HepG2 (cell line): ENCODE measurements around the gene PTPRM. TPM values are rescaled to one million over a fixed set of nuclear protein-coding genes. Genes with fewer than 3 reads are reported as not detected.

Source experiments
- ATAC-seq: fragments of 200-7000 bp; cut with Tn5 transposase; 3 replicates; pipeline ENCODE4 v1.9.1; 2020; ENCODE audit warnings: mild to moderate bottlenecking, moderate library complexity
- BruUV-seq: library from RNA; stranded (reverse); fragments of 400-500 nt; replicated peaks from 2 replicates; lab custom pipeline; 2021; lab: Mats Ljungman, UMichigan
- CTCF ChIA-PET: fragments of 300-600 bp; formaldehyde crosslinking; extraction: SDS; loops from one replicate; lab custom pipeline; 2021; ENCODE audit warnings: low total read pairs, inconsistent platforms, low intra/inter-chr PET ratio; lab: Yijun Ruan, JAX
- POLR2A ChIA-PET: fragments of 350-600 bp; sonication (Branson Sonifier 250); formaldehyde crosslinking; loops from one replicate; lab custom pipeline; 2020; ENCODE audit warnings: antibody characterized with exemption, inconsistent platforms; lab: Yijun Ruan, JAX
- DNase-seq: peaks from one replicate; pipeline ENCODE4 v3.0.0-alpha.2; 2015; ENCODE audit warnings: low spot score
- FAIRE-seq: peaks from 3 replicates; lab custom pipeline; 2011; peaks lifted over from hg19 to GRCh38; lab: Jason Lieb, UNC
- H2AFZ ChIP-seq: one replicate; pipeline ENCODE4 v1.6.1; 2011; ENCODE audit warnings: low read length, inconsistent platforms
- H3K27ac ChIP-seq: fragments of 300-600 bp; 3 replicates; pipeline ENCODE4 v1.8.0; 2011; ENCODE audit warnings: mixed run types, mild to moderate bottlenecking, mixed read lengths, low read length, inconsistent platforms; ENCODE audit not compliant: insufficient read depth; ENCODE audit errors: extremely low read length
- H3K27me3 ChIP-seq, 2 experiments: fragments of 200-600 bp in 1 of 2; 2 replicates in 1 of 2; 3 replicates in 1 of 2; pipeline versions ENCODE4 v1.6.0 to v1.8.0; 2011; ENCODE audit warnings: low read length in 2 of 2, mild to moderate bottlenecking in 2 of 2, moderate library complexity in 2 of 2, inconsistent platforms in 1 of 2; ENCODE audit not compliant: insufficient read depth in 2 of 2, control insufficient read depth in 1 of 2
- H3K36me3 ChIP-seq, 2 experiments: fragments of 200-600 bp in 1 of 2; replicated peaks in 1 of 2; 2 replicates in 1 of 2; 3 replicates in 1 of 2; pipeline versions ENCODE4 v1.5.1 to v1.8.0; 2011; ENCODE audit warnings: low read length in 2 of 2, inconsistent platforms in 1 of 2; ENCODE audit not compliant: insufficient read depth in 2 of 2, control insufficient read depth in 1 of 2
- H3K4me1 ChIP-seq: 2 replicates; pipeline ENCODE4 v1.5.1; 2012; ENCODE audit warnings: low read length, inconsistent platforms; ENCODE audit not compliant: insufficient read depth
- H3K4me2 ChIP-seq: 2 replicates; pipeline ENCODE4 v1.6.0; 2011; ENCODE audit warnings: low read depth, low read length, inconsistent platforms
- H3K4me3 ChIP-seq, 3 experiments: fragments of 200-600 bp in 1 of 3; sonication (generic), shearing (Covaris generic) in 1 of 3; replicated peaks in 1 of 3; 2 replicates each; pipeline ENCODE4 v1.5.1; 2011 to 2016; ENCODE audit warnings: low read length in 3 of 3, inconsistent platforms in 2 of 3, low read depth in 2 of 3, mild to moderate bottlenecking in 2 of 3, control low read depth in 1 of 3, mixed read lengths in 1 of 3; ENCODE audit not compliant: insufficient read depth in 1 of 3
- H3K79me2 ChIP-seq: one replicate; pipeline ENCODE4 v1.6.1; 2011; ENCODE audit warnings: low read length, inconsistent platforms; ENCODE audit not compliant: insufficient read depth
- H3K9ac ChIP-seq: 2 replicates; pipeline ENCODE4 v1.6.0; 2011; ENCODE audit warnings: mild to moderate bottlenecking, low read depth, low read length, inconsistent platforms; ENCODE audit not compliant: insufficient read depth
- H3K9me3 ChIP-seq: 2 replicates; pipeline ENCODE4 v1.5.1; 2012; ENCODE audit warnings: mild to moderate bottlenecking, low read length
- H4K20me1 ChIP-seq: 2 replicates; pipeline ENCODE4 v1.6.0; 2011; ENCODE audit warnings: inconsistent platforms, mild to moderate bottlenecking, low read length, moderate library complexity; ENCODE audit not compliant: insufficient read depth
- HBP1 ChIP-seq: IDR thresholded peaks from 2 replicates; pipeline ENCODE4 v1.6.1; 2016; ENCODE audit warnings: low read depth, control low read depth
- HNF4A ChIP-seq: sonication (generic); formaldehyde crosslinking; IDR thresholded peaks from 2 replicates; pipeline ENCODE4 v1.4.0; 2020; ENCODE audit warnings: missing genetic modification reagents
- NONO ChIP-seq, 2 experiments: fragments of 450-650 bp in 1 of 2; sonication (generic) in 1 of 2; formaldehyde crosslinking in 1 of 2; IDR thresholded peaks in 1 of 2; conservative IDR thresholded peaks in 1 of 2; 2 replicates each; pipeline versions ENCODE4 v1.6.1 to v1.8.0; 2017 to 2022; ENCODE audit warnings: mild to moderate bottlenecking in 1 of 2, missing genetic modification reagents in 1 of 2, moderate library complexity in 1 of 2
- PHF21A ChIP-seq: sonication (generic); formaldehyde crosslinking; IDR thresholded peaks from 2 replicates; pipeline ENCODE4 v1.5.0; 2020; ENCODE audit warnings: mild to moderate bottlenecking, missing genetic modification reagents
- TEAD3 ChIP-seq: optimal IDR thresholded peaks from 2 replicates; pipeline ENCODE3; 2016; ENCODE audit warnings: borderline replicate concordance
- ZNF138 ChIP-seq: sonication (generic); formaldehyde crosslinking; IDR thresholded peaks from 2 replicates; pipeline ENCODE4 v1.5.0; 2020; ENCODE audit warnings: mild to moderate bottlenecking, low read depth, missing genetic modification reagents
- ZNF3 ChIP-seq: IDR thresholded peaks from 2 replicates; pipeline ENCODE4 v1.7.0; 2017; ENCODE audit warnings: inconsistent platforms
- ZNF407 ChIP-seq: sonication (generic); formaldehyde crosslinking; IDR thresholded peaks from one replicate; pipeline ENCODE4 v1.5.1; 2020; ENCODE audit warnings: mild to moderate bottlenecking, missing genetic modification reagents; ENCODE audit errors: not compliant biosample characterization
- ZNF776 ChIP-seq: sonication (generic); formaldehyde crosslinking; IDR thresholded peaks from 2 replicates; pipeline ENCODE4 v1.4.0; 2020; ENCODE audit warnings: mild to moderate bottlenecking, missing genetic modification reagents
- ZNF841 ChIP-seq: sonication (generic); formaldehyde crosslinking; IDR thresholded peaks from 2 replicates; pipeline ENCODE4 v1.8.1; 2023; ENCODE audit warnings: missing genetic modification reagents, borderline replicate concordance
- WGBS: methylation state at CpG from one replicate; pipeline ENCODE4 v1.1.6; 2017; ENCODE audit warnings: low lambda C conversion rate; 5-methylcytosine and 5-hydroxymethylcytosine counted together
- in situ Hi-C: cut with HindIII; loops from 2 replicates; pipeline ENCODE4 v1.10.0; 2017; ENCODE audit warnings: low pct_unique_long_range_greater_than_20kb; ENCODE audit not compliant: extremely low pct_ligation_motif_present
- intact Hi-C: fragments of 100-400 bp; cut with micrococcal nuclease; formaldehyde crosslinking; loops from one replicate; pipeline ENCODE4 v1.10.0; 2022; ENCODE audit not compliant: unreplicated experiment
- polyA plus RNA-seq, 8 experiments: library from polyadenylated mRNA; depleted of rRNA in 3 of 8; stranded (reverse) in 7 of 8; unstranded in 1 of 8; fragments of >200 nt; fragmentation: Illumina TruSeq in 4 of 8; extraction: Trizol in 4 of 8; gene quantifications; 2 replicates each; pipeline versions ENCODE4 v1.2.1 to v1.2.3, GENCODE V29; 2011 to 2016; ENCODE audit warnings: low read depth in 4 of 8, missing spikeins in 1 of 8, mixed read lengths in 1 of 8; ENCODE audit not compliant: insufficient read depth in 1 of 8
- total RNA-seq, 5 experiments: library from RNA; depleted of rRNA; stranded (reverse); fragments of >200 nt; fragmentation: Illumina TruSeq; extraction: Trizol; gene quantifications; 2 replicates each; pipeline ENCODE4 v1.2.3, GENCODE V29; 2016; ENCODE audit warnings: low read depth in 1 of 5

PTPRM gene
- total and polyA plus RNA-seq, 2 of the 13 experiments (the other 11 are each of a cell fraction or from before 2014, with no cell fraction given), result 12.6 to 108 TPM

- TF ChIP-seq ZNF407 (CRISPR knock-in tag) (no peak), NONO (IDR thresholded peaks at IDR 0.05) (no peak), NONO (CRISPR knock-in tag; conservative IDR thresholded peaks at IDR 0.05) (no peak)
Observed at GRCh38 chr18:7955175-7955574, 388.1 kb downstream of the PTPRM start (continued).

- in situ Hi-C loops, result no loop called here
- no TSS peak for BruUV-seq
- 97% methylated on average over 3 of the region's 3 CpGs for WGBS
Observed at GRCh38 chr18:7957297-7957696, 390.2 kb downstream of the PTPRM start.

More at GRCh38 chr18:7957297-7957696, 390.2 kb downstream of the PTPRM start:
- H3K9ac ChIP-seq, result no peak overlapping the region
- peaks cover 4 to 8% of the 10 kb centered on the region in 2 experiments; a peak in 3 of 5 replicates for H3K36me3 ChIP-seq
- no peak for FAIRE-seq
- H4K20me1 ChIP-seq, result no peaks in the 10 kb centered on the region
- TF ChIP-seq ZNF138 (CRISPR knock-in tag), result no peak
- no peak for TF ChIP-seq ZNF776 (CRISPR knock-in tag)
- no peak for TF ChIP-seq PHF21A (CRISPR knock-in tag)
- no peak for TF ChIP-seq TEAD3 (CRISPR knock-in tag)
- TF ChIP-seq ZNF841, result no peak
- TF ChIP-seq HNF4A (CRISPR knock-in tag), result no peak
- TF ChIP-seq HBP1, result no peak
- no peak for TF ChIP-seq ZNF3 (CRISPR knock-in tag)
- POLR2A ChIA-PET, result no interaction called here
- H3K9me3 ChIP-seq, result no peaks in the 10 kb centered on the region
- H3K4me2 ChIP-seq, result no peak overlapping the region
- no peak overlapping the region for H3K4me3 ChIP-seq
- H2AFZ ChIP-seq, result no peak overlapping the region
- H3K4me1 ChIP-seq, result no peaks in the 10 kb centered on the region
- no peak overlapping the region for H3K27ac ChIP-seq
- H3K79me2 ChIP-seq, result no peaks in the 10 kb centered on the region
- no peak for DNase-seq
- intact Hi-C loops, result no loop called here
- H3K27me3 ChIP-seq, result no peaks in the 10 kb centered on the region
- ATAC-seq, result no peak
- CTCF ChIA-PET, result no interaction called here
